Endothelial cell of umbilical vein (primary cell): ENCODE data around the gene TEP1.

ENCODE experiments used
- CTCF ChIP-seq, 2 donors: IDR thresholded peaks; 1 replicate in 1 of 2; 2 replicates in 1 of 2; pipeline ENCODE4 v1.5.1; 2011; ENCODE audit warnings: low read length in 2 of 2, mild to moderate bottlenecking in 2 of 2, moderate library complexity in 2 of 2, control low read depth in 1 of 2, inconsistent platforms in 1 of 2, low read depth in 1 of 2; ENCODE audit not compliant: insufficient read depth in 1 of 2; ENCODE audit errors: extremely low read depth in 1 of 2
- EZH2 ChIP-seq: IDR thresholded peaks from 2 replicates; pipeline ENCODE4 v1.6.1; 2012; ENCODE audit warnings: borderline replicate concordance, low read depth, mild to moderate bottlenecking, moderate library complexity, low read length, inconsistent platforms; ENCODE audit not compliant: severe bottlenecking
- MAX ChIP-seq: IDR thresholded peaks from 2 replicates; pipeline ENCODE4 v1.6.1; 2011; ENCODE audit not compliant: insufficient read depth, insufficient read length
- MYC ChIP-seq: IDR thresholded peaks from one replicate; pipeline ENCODE4 v1.6.1; 2011; ENCODE audit warnings: mild to moderate bottlenecking, low read depth, low read length
- POLR2A ChIP-seq: IDR thresholded peaks from 2 replicates; pipeline ENCODE4 v1.6.1; 2012; ENCODE audit warnings: low read depth, mild to moderate bottlenecking, control low read depth, low read length
- POLR2AphosphoS5 ChIP-seq: IDR thresholded peaks from 2 replicates; pipeline ENCODE4 v1.6.1; 2012; ENCODE audit warnings: low read depth, mild to moderate bottlenecking, control low read depth, low read length, moderate library complexity; ENCODE audit not compliant: insufficient read depth

GRCh38 chr14:20428010-20428365 is 14.7 kb upstream of the TEP1 start:
- TF ChIP-seq CTCF (IDR thresholded peaks at IDR 0.05; ENCODE audit: extremely low read depth in 1 of 2, insufficient read depth in 1 of 2, low read depth in 1 of 2, low read length in 2 of 2) (no peak), EZH2 (no peak), MAX (no peak), POLR2A (no peak), MYC (no peak), POLR2AphosphoS5 (no peak)
